DOHH2 (cell line): Measurements from ENCODE around the gene WWTR1.

ENCODE experiments used
- EZH2phosphoT487 ChIP-seq: fragments of 200-600 bp; sonication (generic); IDR thresholded peaks from 2 replicates; pipeline ENCODE4 v1.6.1; 2017; ENCODE audit warnings: borderline replicate concordance, mild to moderate bottlenecking, antibody characterized with exemption, low read length, moderate library complexity, mixed read lengths
- TF ChIP-seq, protein P1 (sequence below): fragments of 200-600 bp; sonication (generic); IDR thresholded peaks from one replicate; pipeline ENCODE4 v1.5.1; 2014; ENCODE audit warnings: antibody characterized with exemption, mild to moderate bottlenecking, low read depth, low read length; ENCODE audit not compliant: poor library complexity, severe bottlenecking

DNA sequence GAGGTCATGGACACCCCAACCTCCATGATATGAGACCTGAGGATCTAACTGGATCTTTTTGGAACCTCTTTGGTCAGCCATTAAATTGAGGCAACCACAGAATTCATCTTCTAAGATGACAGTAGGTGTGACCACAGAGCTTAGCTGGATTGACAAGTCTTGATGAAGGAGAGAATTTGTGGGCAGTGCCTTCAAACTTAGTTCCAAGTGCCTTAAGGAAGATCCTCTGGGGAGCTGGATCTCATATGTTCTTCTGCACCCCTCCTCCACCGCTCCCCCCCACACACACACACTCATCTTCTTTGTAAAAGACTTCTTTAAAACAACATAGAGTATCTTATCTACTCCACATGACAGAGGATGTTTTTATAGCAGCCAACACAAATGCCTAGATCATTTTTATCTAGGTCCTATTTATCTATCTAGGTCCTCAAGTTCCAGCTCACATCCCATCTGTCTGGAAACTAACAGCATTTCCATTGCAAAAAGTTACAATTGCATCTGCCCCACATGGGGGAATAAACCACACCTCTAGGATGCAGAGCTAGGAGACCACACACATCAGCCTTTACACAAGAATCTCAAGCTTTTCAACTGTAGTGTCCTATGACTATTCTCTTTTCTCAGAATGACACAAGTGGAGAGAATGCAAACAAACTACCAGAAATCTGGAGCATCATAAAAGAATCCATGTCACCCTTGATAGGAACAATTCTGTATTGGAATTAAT, 37.4 kb downstream of the WWTR1 start:
- TF ChIP-seq, protein P1, sequence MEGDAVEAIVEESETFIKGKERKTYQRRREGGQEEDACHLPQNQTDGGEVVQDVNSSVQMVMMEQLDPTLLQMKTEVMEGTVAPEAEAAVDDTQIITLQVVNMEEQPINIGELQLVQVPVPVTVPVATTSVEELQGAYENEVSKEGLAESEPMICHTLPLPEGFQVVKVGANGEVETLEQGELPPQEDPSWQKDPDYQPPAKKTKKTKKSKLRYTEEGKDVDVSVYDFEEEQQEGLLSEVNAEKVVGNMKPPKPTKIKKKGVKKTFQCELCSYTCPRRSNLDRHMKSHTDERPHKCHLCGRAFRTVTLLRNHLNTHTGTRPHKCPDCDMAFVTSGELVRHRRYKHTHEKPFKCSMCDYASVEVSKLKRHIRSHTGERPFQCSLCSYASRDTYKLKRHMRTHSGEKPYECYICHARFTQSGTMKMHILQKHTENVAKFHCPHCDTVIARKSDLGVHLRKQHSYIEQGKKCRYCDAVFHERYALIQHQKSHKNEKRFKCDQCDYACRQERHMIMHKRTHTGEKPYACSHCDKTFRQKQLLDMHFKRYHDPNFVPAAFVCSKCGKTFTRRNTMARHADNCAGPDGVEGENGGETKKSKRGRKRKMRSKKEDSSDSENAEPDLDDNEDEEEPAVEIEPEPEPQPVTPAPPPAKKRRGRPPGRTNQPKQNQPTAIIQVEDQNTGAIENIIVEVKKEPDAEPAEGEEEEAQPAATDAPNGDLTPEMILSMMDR: no peak
- no peak for TF ChIP-seq EZH2phosphoT487
